Femur (tissue), 1 donor: ENCODE measurements around the gene NUDT22.
"Not testable (repeated sequence)": the region's sequence is repeated elsewhere in the genome, so short reads cannot be mapped to it uniquely, and the experiment has no call there.

Experiments used
- DNase-seq: peaks from one replicate; pipeline ENCODE4 v3.0.0-alpha.2; 2017

NUDT22 gene

GRCh38 chr11:64245401-64245796, 19.3 kb downstream of the NUDT22 start:
- peak; percentile 85 for DNase-seq

- peak; percentile 81 for DNase-seq
Measured at GRCh38 chr11:64245797-64246620, 19.9 kb downstream of the NUDT22 start.

GRCh38 chr11:64246621-64246870, 20.5 kb downstream of the NUDT22 start:
- not testable (repeated sequence) for DNase-seq

GRCh38 chr11:64246871-64247728, 21.0 kb downstream of the NUDT22 start, which contains the start of gene PPP1R14B:
TSS of gene PPP1R14B (minus strand) at chr11:64246943. CDS start at chr11:64246673, 270 bp downstream.
- DNase-seq, result peak; percentile 93

- DNase-seq, result no peak
Measured at GRCh38 chr11:64247729-64248531, 21.9 kb downstream of the NUDT22 start.

- no peak for DNase-seq
Measured at GRCh38 chr11:64248578-64248977, 22.5 kb downstream of the NUDT22 start.

GRCh38 chr11:64249038-64249437, 23.0 kb downstream of the NUDT22 start:
- no peak for DNase-seq

- DNase-seq, result no peak
Measured at GRCh38 chr11:64249563-64250414, 23.7 kb downstream of the NUDT22 start.

GRCh38 chr11:64250415-64251015, 24.4 kb downstream of the NUDT22 start:
- no peak for DNase-seq

- DNase-seq, result peak; percentile 76
Measured at GRCh38 chr11:64251016-64251752, 25.1 kb downstream of the NUDT22 start, which contains the start of gene PLCB3. TSS of gene PLCB3 (plus strand) at chr11:64251530. CDS start at chr11:64251650, 120 bp downstream.

GRCh38 chr11:64251753-64252002, 25.6 kb downstream of the NUDT22 start:
- DNase-seq, result no peak

- DNase-seq, result no peak
Measured at GRCh38 chr11:64252003-64252872, 26.2 kb downstream of the NUDT22 start.

- DNase-seq, result no peak
Measured at GRCh38 chr11:64253043-64253442, 27.0 kb downstream of the NUDT22 start.

GRCh38 chr11:64253481-64253880, 27.4 kb downstream of the NUDT22 start:
- DNase-seq, result no peak

- DNase-seq, result no peak
Measured at GRCh38 chr11:64254326-64254725, 28.3 kb downstream of the NUDT22 start.

- DNase-seq, result no peak
Measured at GRCh38 chr11:64255135-64256128, 29.4 kb downstream of the NUDT22 start.

GRCh38 chr11:64256300-64256699, 30.2 kb downstream of the NUDT22 start:
- no peak for DNase-seq

GRCh38 chr11:64258356-64258755, 32.3 kb downstream of the NUDT22 start:
- DNase-seq, result no peak
